Small intestine (tissue), 7 donors: ENCODE results near the gene GRB2. TPM values are rescaled to one million over a fixed set of nuclear protein-coding genes. Genes with fewer than 3 reads are reported as not detected.
A peak's percentile ranks its signal among the peaks of the same experiment; 100 is the strongest.

Source experiments
- DNase-seq, 2 donors: peaks; one replicate each; pipeline versions ENCODE4 v3.0.0 to v3.0.0-alpha.2; 2013
- FAIRE-seq: peaks from 2 replicates; lab custom pipeline; 2012; peaks lifted over from hg19 to GRCh38; lab: Jason Lieb, UNC
- H3K27ac ChIP-seq, 3 donors: one replicate each; pipeline ENCODE4 v1.5.1; 2013; ENCODE audit warnings: low read length in 2 of 3, mild to moderate bottlenecking in 2 of 3, control low read depth in 1 of 3, inconsistent platforms in 1 of 3, low read depth in 1 of 3, moderate library complexity in 1 of 3
- H3K27me3 ChIP-seq, 3 donors: one replicate each; pipeline ENCODE4 v1.6.1; 2013; ENCODE audit warnings: low read length in 3 of 3, inconsistent platforms in 1 of 3; ENCODE audit not compliant: control insufficient read depth in 3 of 3, insufficient read depth in 3 of 3
- H3K36me3 ChIP-seq, 3 donors: one replicate each; pipeline ENCODE4 v1.6.1; 2013; ENCODE audit warnings: low read length in 3 of 3, inconsistent platforms in 1 of 3, low read depth in 1 of 3, mild to moderate bottlenecking in 1 of 3, moderate library complexity in 1 of 3; ENCODE audit not compliant: control insufficient read depth in 3 of 3, insufficient read depth in 2 of 3
- H3K4me1 ChIP-seq, 3 donors: one replicate each; pipeline ENCODE4 v1.6.1; 2013; ENCODE audit warnings: low read length in 2 of 3, inconsistent platforms in 1 of 3, low read depth in 1 of 3, mild to moderate bottlenecking in 1 of 3, moderate library complexity in 1 of 3; ENCODE audit not compliant: control insufficient read depth in 3 of 3, insufficient read depth in 2 of 3
- H3K4me3 ChIP-seq, 3 donors: one replicate each; pipeline ENCODE4 v1.5.1; 2013; ENCODE audit warnings: low read length in 3 of 3, control low read depth in 1 of 3, inconsistent platforms in 1 of 3, low read depth in 1 of 3, mild to moderate bottlenecking in 1 of 3, moderate library complexity in 1 of 3
- H3K9me3 ChIP-seq, 2 donors: one replicate each; pipeline ENCODE4 v1.6.1; 2013; ENCODE audit warnings: low read depth in 1 of 2, low read length in 1 of 2; ENCODE audit not compliant: control insufficient read depth in 2 of 2, insufficient read depth in 1 of 2
- WGBS, 3 donors: extraction: QIAGEN DNeasy Blood & Tissue Kit; methylation state at CpG; one replicate each; pipeline ENCODE4 v1.1.7; 2013; 5-methylcytosine and 5-hydroxymethylcytosine counted together
- polyA plus RNA-seq, 4 donors: library from polyadenylated mRNA; stranded (reverse) in 3 of 4; unstranded in 1 of 4; fragments of 200-250 nt in 3 of 4; fragments of 120-200 nt in 1 of 4; gene quantifications; one replicate each; pipeline versions ENCODE4 v1.2.1 to v1.2.3, GENCODE V29; 2013
- donor health status: healthy with polysubstance abuse.
- donor health status: control.
- donor health status: control.
- donor health status: Bipolar disorder and iron deficiency.
- donor health status: healthy.

GRB2 gene
- polyA plus RNA-seq, 4 donors, result 65.6 to 73.5 (median 68.0) TPM

DNA sequence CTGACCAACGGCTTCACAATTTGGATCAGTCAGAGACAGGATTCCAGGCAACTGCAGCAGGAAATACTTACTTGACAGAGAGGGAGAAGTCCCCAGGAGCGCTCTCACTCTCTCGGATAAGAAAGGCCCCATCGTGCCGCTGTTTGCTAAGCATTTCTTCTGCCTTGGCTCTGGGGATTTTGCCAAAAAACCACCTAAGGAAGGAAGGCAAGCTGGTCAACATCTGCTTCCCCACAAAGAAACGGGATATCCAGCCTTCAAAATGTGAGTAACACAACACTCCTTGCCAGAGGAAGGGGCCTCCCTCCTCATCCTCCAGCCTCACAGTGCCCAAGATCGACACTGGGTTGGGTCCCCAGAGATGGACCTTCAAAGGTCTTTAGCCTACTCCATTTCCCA lies 79.7 kb downstream of the GRB2 start:
- peaks cover 0 to 61% (median 0%) of the 10 kb centered on the region in 3 donors for H3K36me3 ChIP-seq
- FAIRE-seq (no peak), DNase-seq (no peak)

DNA sequence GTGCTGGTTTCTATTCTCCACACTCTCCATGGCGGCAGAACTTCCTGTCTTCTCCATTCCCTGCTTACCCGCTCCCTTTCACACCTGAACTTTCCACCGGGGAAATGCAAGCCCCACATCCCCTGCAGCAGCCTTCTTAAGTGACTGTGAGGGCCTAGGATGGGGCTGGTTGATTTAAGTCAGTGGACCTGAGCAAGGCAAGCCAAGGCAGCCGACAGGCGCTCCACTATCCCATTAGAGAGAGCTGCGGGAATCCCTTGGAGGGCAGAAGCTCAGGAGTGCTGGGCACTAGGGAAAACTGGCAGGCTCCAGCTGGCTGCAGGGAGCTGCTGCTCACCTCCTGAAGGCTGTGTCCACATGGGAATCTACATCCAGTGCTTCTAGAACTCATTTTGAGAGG lies 80.1 kb downstream of the GRB2 start:
- DNase-seq, result no peak
- FAIRE-seq, result no peak

More for the DNA sequence above, 79.7 kb downstream of the GRB2 start:
- Histone ChIP-seq H3K27ac (peak overlapping the region in 2 of 3 donors; percentile 8 to 41), H3K4me3 (no peak overlapping the region), H3K4me1 (peaks cover 0 to 7% (median 0%) of the 10 kb centered on the region in 3 donors), H3K27me3 (no peaks in the 10 kb centered on the region), H3K9me3 (no peaks in the 10 kb centered on the region)
- WGBS, 3 donors, result 64 to 88% (median 81%) methylated on average over 7 of the region's 7 CpGs

DNA sequence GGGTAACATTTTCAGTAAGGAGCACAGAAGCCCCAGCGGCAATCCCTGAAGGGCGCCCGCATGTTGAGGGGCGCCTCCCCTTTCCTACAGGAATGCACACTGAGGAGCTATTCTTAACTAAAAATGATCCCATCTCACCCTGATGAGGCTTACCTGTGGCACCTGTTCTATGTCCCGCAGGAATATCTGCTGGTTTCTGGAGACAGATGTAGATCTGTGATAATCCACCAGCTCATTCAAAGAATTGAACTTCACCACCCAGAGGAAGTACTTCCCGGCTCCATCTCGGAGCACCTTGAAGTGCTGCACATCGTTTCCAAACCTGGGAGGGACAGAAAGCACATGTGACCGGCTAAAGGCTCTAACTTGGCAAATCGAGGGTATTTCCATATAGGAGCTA lies 84.0 kb downstream of the GRB2 start:
- Histone ChIP-seq H3K27ac (no peak overlapping the region), H3K4me1 (peaks cover 0 to 6% (median 0%) of the 10 kb centered on the region in 3 donors), H3K27me3 (no peaks in the 10 kb centered on the region), H3K36me3 (peaks cover 2 to 83% (median 7%) of the 10 kb centered on the region in 3 donors), H3K9me3 (no peaks in the 10 kb centered on the region), H3K4me3 (no peak overlapping the region)
- DNase-seq (no peak), FAIRE-seq (no peak)
- WGBS, 3 donors, result 85 to 90% (median 88%) methylated on average over 10 of the region's 10 CpGs

More for the DNA sequence above, 80.1 kb downstream of the GRB2 start:
- H3K4me3 ChIP-seq, result no peak overlapping the region
- no peaks in the 10 kb centered on the region for H3K9me3 ChIP-seq
- peaks cover 0 to 7% (median 0%) of the 10 kb centered on the region in 3 donors for H3K4me1 ChIP-seq
- 83 to 92% (median 90%) methylated on average over 6 of the region's 6 CpGs for WGBS, 3 donors
- H3K27me3 ChIP-seq, result no peaks in the 10 kb centered on the region
- H3K36me3 ChIP-seq, result peaks cover 2 to 64% (median 3%) of the 10 kb centered on the region in 3 donors
- peak overlapping the region in 1 of 3 donors; percentile 44 for H3K27ac ChIP-seq

DNA sequence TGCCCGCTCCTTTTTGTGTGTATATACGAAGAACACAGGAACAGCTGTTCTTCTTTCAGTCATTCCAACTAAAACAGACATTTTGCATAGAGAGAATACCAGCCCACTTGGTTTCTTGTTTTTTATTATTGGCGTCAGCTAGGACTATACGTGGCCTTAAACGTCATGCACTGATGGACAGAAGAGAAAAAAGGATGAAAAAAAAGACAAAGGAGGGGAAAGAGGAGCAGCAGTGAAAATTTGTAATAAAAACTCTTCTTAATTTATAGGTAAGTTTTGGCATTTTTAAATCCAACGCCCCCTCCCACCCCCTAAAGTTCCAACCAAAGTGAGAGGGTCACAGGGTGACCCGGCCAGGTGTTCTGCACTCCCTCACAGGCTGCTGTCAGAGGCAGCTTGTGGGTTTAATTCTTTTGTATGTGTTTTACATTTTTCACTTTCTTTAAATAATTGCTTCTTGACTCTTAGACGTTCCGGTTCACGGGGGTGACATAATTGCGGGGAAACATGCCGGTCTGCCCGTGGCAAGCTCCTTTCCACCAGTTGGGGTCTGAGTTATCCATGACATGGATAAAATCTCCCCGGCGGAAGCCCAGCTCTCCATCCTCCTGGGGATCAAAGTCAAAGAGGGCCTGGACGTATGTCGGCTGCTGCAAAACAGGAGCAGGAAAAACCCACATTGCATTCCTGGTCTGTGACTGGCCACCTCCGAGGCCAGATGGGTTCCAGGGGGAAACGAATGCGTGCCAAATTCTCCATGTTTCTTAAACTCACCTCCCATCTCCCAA lies 85.4 kb downstream of the GRB2 start:
- WGBS, 3 donors, result 85 to 94% (median 88%) methylated on average over 20 of the region's 20 CpGs

DNA sequence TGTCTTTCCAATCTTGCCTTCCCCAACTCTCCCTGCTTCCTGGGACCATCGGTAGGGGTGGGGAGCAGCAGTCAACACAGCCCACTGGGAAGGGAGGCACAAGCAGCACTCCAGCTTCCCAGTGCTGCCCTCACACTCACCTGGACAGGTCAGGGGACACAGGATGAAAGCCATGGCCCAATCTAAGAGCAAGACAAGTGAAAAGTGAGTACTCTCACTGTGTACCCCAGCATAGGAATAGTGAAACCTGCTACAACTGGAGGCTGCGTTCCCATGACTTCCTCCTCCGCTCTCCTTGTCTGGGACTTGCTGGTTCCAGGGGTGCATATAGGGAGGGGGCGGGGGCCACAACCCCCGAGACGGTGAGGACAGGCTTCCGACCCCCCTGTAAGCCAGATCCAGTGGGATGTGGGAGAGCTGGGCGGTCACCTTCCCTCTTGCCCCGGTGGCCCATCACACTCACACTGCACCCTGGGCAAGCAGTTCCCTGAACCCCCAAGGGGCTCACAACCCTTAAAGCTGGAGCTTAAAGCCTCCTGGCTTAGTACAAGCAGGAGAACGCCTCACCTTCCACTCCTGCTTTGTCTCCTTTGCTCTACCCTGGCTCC lies 86.8 kb downstream of the GRB2 start:
- H3K4me1 ChIP-seq, result no peaks in the 10 kb centered on the region
- peak overlapping the region in 1 of 3 donors; percentile 84 for H3K27ac ChIP-seq
- FAIRE-seq, result no peak
- no peak for DNase-seq
- H3K9me3 ChIP-seq, result no peaks in the 10 kb centered on the region
- no peak overlapping the region for H3K4me3 ChIP-seq
- H3K36me3 ChIP-seq, result peaks cover 2 to 68% (median 7%) of the 10 kb centered on the region in 3 donors
- H3K27me3 ChIP-seq, result no peaks in the 10 kb centered on the region
- 87 to 93% (median 89%) methylated on average over 9 to 10 of the region's 10 CpGs for WGBS, 3 donors

More for the DNA sequence above, 85.4 kb downstream of the GRB2 start:
- no peaks in the 10 kb centered on the region for H3K9me3 ChIP-seq
- H3K36me3 ChIP-seq, result peaks cover 2 to 75% (median 7%) of the 10 kb centered on the region in 3 donors
- FAIRE-seq (no peak), DNase-seq (no peak)
- no peak overlapping the region for H3K4me3 ChIP-seq
- no peaks in the 10 kb centered on the region for H3K27me3 ChIP-seq
- H3K27ac ChIP-seq, result peak overlapping the region in 1 of 3 donors; percentile 73
- no peaks in the 10 kb centered on the region for H3K4me1 ChIP-seq

DNA sequence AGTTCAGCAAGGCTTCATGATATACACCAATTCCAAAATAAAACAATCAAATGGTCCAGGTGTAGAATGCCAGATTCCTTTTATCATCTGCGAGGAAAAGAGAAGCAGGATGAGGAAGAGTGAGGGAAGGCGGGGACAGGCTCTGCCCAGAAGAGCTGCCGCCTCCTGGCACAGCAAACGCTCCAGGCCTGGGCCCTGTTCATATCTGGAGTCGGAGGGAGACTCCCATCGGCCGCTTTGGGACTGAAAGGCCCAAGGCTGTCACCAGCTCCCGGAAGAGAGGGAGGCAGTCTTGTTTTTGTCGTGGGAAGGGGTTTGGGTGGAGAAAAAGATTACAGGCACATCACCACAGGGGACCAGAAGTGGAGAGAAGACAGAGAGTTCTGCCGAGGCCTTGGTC lies 87.3 kb downstream of the GRB2 start:
- 83 to 87% (median 83%) methylated on average over 10 of the region's 10 CpGs for WGBS, 3 donors
- peaks cover 2 to 63% (median 7%) of the 10 kb centered on the region in 3 donors for H3K36me3 ChIP-seq
- FAIRE-seq (no peak), DNase-seq (no peak)
- H3K9me3 ChIP-seq, result no peaks in the 10 kb centered on the region
- no peak overlapping the region for H3K4me3 ChIP-seq
- H3K4me1 ChIP-seq, result no peaks in the 10 kb centered on the region
- peak overlapping the region in 1 of 3 donors; percentile 84 for H3K27ac ChIP-seq
- no peaks in the 10 kb centered on the region for H3K27me3 ChIP-seq

DNA sequence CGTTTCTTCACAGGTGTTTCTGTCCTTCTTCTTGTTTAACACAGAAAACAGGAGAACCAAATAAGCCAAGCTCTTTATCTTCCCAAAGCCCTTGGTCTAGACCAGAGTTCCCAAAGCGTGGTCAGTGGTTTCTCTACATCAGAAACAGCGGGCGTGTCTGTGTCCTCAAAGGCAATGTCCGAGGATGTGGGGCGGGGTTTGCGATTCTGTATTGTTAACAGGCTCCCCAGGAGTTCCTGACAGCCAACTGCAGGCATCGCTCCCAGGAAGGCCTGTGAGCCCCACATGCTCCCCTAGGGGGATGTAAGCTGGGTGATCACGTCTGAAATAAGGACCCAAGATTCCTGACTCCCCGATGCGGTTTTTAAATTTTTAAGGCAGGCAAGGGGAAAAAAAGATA lies 87.8 kb downstream of the GRB2 start:
- Histone ChIP-seq H3K4me3 (no peak overlapping the region), H3K9me3 (no peaks in the 10 kb centered on the region), H3K27me3 (no peaks in the 10 kb centered on the region), H3K4me1 (no peaks in the 10 kb centered on the region), H3K36me3 (peaks cover 2 to 61% (median 7%) of the 10 kb centered on the region in 3 donors), H3K27ac (no peak overlapping the region)
- 69 to 77% (median 69%) methylated on average over 11 of the region's 11 CpGs for WGBS, 3 donors
- peak in 1 of 2 donors; percentile 25 for DNase-seq
- FAIRE-seq, result no peak

DNA sequence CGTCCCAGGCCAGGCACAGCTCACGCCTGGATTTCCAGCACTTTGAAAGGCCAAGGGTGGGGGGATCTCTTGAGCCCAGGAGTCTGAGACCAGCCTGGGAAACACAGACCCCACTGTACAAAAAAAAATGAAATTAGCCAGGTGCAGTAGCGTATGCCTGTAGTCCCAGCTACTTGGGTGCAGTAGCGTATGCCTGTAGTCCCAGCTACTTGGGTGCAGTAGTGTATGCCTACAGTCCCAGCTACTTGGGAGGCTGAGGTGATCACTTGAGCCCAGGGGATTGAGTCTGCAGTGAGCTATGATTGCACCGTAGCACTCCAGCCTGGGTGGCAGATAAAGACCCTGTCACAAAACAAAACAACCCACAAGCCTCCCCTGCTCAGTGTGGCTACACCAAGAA lies 89.2 kb downstream of the GRB2 start:
- FAIRE-seq, result no peak
- H3K36me3 ChIP-seq, result peaks cover 2 to 50% (median 7%) of the 10 kb centered on the region in 3 donors
- no peak overlapping the region for H3K4me3 ChIP-seq
- no peaks in the 10 kb centered on the region for H3K4me1 ChIP-seq
- H3K9me3 ChIP-seq, result no peaks in the 10 kb centered on the region
- peak overlapping the region in 1 of 3 donors; percentile 60 for H3K27ac ChIP-seq
- DNase-seq, result no peak
- WGBS, 3 donors, result 71 to 87% (median 77%) methylated on average over 5 of the region's 5 CpGs
- no peaks in the 10 kb centered on the region for H3K27me3 ChIP-seq
